Stimulated activated CD8-positive, alpha-beta memory T cell treated with anti-CD3 and anti-CD28 coated beads, Interleukin-7, amount 100 ng/mL, for 24 hours (primary cell): ENCODE measurements around the gene C1QTNF3.
"Not testable (repeated sequence)": the region's sequence is repeated elsewhere in the genome, so short reads cannot be mapped to it uniquely, and the experiment has no call there.

ENCODE experiments used
- DNase-seq: peaks from one replicate; pipeline ENCODE4 v3.0.0-alpha.2; 2020; ENCODE audit warnings: low read depth

Gene C1QTNF3

DNA sequence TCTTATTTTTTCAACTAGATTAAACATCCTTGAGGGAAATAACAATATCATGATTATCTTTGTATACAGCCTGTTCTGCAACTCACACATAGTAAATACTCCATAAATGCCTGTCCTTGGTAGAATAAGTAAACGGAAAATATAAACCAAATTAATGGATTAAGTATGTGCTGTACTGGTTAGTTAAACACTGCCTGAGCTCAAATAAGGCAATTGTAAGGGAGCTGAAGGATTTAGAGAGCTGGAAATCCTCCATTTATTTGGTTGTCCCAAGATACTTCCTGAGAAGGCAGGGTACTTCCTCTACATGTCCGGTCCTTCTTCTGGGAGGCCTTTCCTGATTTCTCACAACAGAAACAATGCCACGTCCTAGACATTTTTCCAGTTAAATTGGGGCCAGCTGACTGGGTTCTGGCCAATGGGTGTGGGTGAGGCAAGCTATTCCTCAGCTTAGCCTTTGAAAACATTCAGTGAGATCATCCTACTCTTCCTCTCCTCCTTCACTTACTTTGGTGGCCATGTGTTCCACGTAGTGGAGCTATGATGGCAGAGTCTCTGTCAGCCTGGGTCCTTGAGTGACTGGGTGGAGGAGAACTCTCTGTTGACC lies 8.5 kb upstream of the C1QTNF3 start:
- DNase-seq: no peak

GRCh38 chr5:34047774-34048572 lies 5.0 kb upstream of the C1QTNF3 start:
- no peak for DNase-seq

DNA sequence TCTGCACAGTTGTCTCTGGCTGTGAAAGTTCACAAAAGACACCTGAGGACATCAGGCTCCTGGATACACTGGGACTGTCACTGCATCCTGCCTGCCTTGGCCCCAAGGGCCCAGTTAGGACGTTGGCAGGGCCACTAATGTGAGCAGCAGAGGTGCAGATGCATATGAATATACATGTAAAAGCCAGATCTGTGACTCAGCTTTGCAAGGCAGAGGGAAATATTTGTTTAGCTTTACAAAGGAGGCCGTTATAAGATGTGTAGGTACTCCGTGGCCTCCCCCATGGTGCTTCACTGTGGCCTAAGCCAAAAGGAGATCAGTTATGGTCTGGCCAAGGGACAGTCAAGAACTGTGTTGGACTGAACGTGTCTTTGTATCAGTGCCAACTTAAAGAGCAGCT lies 4.1 kb upstream of the C1QTNF3 start:
- no peak for DNase-seq

GRCh38 chr5:34045996-34046395 lies 3.0 kb upstream of the C1QTNF3 start:
- no peak for DNase-seq

DNA sequence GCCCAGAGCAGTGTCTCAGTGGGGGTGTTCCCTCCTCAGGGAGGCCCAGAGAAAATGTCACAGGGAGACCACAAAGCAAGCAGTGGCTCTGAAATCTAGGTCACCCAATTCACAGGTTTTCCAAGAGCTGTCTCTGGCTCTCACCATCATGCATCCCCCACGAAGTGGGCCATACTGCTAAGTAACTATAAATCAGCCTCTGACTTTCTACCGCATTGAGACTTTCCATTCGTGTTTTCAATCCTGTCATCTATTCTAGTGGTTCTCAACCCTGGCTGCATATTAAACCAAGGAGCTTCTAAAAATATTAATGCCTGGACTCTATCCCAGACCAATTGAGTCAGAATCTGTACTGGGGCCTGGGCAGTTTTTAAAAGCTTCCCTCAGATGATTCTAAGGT lies 2.0 kb upstream of the C1QTNF3 start:
- DNase-seq: no peak

- DNase-seq: no peak
Observed at GRCh38 chr5:34042321-34042720, 692 bp downstream of the C1QTNF3 start.

GRCh38 chr5:34041247-34041972 lies 1.6 kb downstream of the C1QTNF3 start:
- no peak for DNase-seq

DNA sequence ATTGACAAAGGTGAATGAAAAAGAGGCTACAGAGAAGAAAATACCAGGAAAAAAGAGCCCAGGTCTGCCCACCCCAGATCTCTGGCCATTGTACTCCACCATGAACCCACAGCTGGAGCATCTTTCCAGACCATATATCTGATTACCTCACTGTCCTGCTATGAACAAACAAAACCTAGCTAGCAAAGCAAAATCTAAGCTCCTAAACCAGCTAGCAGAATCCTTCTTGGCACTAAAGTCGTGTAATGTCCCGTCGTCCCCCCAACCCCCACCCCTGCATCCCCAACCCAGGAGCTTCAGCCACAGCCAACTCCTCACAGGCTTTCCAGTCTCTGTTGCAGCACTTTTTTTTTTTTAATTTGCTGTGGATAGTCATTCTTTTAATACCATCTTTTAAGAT lies 2.5 kb downstream of the C1QTNF3 start:
- no peak for DNase-seq

DNA sequence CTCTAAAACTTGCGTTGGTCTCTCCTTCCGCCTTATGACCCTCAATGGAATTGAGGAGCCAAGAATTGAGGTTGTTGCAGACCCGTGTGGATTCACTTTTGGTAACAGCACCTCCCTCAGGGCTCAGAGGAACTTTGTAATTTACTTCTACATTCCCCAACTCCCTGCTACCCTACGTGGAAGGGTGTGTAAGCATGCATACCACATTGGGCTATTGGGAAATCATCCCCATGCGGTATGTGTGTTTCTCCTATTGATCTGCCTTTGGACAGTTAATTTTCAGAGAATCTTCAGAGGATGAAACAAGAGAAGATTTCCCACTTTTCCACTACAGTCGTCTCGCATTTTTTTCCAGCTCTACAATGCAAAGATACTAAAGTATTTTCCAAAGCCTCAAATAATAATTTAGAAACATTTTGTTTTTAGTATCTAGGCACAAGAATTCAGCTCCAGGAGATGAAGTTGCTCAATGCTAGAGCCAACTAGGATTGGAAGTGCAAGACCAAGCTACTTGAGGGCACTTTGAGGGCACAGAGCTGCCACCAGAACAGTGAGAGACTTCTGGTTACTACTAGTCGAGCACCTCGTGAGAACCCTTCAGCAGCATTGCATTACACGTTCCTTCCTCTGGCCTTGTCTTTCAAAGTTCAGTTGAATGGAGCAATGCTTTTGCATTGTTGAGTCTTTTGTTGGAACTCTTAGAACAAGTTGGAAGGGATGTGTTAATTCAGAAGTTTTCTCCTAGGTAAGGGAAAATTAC lies 3.4 kb downstream of the C1QTNF3 start:
- DNase-seq: no peak

- DNase-seq: no peak
Observed at GRCh38 chr5:34038838-34039237, 4.2 kb downstream of the C1QTNF3 start.

DNA sequence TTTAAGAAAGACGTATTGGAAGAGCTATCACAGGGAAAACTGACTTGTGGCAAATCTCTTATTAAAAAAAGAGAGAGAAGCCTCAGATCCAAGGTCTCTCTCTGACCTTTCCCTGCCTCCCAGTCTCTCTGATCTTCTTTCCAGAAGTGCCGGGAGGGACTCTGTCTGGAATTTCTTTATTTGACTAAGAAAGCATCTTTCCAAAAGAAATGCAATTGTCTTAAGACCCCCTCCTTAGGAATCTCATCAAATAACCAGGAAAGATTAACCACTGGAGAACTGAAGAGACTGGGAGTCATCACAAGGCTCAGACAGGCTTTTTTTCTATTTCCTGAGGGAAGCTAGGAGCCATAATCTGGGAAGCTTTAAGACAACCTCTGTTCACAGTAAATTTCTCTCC lies 4.6 kb downstream of the C1QTNF3 start:
- no peak for DNase-seq

- DNase-seq: no peak
Observed at GRCh38 chr5:34037726-34038125, 5.3 kb downstream of the C1QTNF3 start.

DNA sequence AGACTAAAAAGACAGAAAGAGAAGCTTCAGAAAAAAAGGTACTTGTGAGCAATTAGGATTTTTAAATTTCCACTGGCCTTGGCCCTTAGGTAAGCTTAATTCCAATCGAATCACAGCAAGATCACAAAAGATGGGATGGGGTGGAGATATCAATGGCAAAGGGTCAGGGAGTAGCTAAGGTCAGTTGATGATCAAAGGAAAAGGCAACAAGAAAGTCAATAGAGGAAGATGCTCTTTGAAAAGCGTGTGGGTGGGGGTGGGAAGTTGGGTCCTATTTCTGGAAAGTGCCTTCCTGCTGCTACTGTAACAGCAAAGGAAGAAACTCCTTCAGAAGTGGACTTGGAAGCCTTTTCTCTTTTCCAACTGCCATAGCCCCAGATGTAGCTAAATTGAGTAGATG lies 7.3 kb downstream of the C1QTNF3 start:
- DNase-seq: no peak

DNA sequence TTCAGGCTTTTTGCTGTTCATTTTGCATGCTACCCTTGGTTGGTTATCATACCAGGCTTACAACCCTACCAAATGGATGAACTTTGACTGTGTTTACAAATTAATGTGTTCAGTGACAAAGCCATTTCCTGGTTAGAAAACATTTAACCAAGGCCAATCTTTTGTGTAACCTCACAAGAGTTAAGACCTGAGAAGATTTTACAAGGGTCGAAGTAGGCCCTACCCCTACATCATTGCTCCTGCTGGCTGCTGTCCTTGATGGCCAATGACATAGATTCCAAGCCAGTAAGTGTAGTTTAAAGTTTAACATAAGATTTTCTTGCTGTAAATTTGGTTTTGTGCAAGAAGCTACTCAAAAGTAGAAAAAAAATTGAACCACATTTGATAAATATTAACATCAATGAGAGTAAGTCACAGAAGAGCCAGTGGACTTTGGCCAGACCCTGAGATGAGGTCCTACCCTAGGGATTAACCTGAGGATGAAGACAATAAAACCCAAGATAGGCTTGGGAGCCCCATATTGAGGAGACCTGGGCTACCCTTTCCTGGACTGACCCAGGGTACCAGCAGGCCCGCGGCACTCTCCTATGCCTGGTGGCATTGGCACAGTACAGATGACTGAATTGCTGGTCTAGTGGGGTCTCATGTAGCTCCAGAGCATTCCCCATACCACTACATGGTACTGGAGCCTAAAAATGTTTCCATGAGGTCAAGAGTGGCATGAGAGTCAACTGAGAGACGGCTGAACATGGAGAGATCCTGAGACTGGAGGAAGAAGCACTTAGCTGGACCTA lies 8.3 kb downstream of the C1QTNF3 start:
- no peak for DNase-seq

DNA sequence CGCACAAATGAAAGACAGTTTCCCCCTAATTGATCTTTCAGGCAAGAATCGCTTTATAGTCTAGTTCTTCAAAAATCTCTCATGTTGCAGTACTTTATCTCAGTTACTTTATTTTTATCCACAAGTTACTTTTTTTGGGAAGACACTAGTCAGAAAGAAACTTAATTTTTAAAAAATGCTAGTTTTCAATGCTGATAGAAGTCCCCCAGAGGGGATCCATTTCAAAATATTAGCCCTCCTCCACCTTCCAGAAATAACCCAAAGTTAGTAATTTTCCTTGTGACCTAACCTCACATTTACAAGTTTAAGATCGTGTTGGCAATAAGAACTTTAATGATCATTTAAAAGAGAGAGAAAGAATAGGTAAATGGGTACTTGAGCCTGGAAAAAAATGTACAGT lies 11.0 kb downstream of the C1QTNF3 start:
- no peak for DNase-seq

- no peak for DNase-seq
Observed at GRCh38 chr5:34031117-34031516, 11.9 kb downstream of the C1QTNF3 start.

DNA sequence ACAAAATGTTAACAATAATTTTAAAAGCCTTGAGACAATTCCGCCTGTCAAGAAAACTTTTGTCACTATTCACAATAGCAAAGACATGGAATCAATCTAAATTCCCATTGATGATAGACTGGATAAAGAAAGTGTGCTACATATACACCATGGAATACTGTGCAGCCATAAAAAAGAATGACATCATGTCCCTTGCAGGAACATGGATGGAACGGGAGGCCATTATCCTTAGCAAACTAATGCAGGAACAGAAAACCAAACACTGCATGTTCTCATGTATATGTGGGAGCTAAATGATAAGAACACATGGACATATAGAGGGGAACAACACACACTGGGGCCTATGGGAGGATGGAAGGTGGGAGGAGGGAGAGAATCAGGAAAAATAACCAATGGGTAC lies 12.4 kb downstream of the C1QTNF3 start:
- DNase-seq: not testable (repeated sequence)

DNA sequence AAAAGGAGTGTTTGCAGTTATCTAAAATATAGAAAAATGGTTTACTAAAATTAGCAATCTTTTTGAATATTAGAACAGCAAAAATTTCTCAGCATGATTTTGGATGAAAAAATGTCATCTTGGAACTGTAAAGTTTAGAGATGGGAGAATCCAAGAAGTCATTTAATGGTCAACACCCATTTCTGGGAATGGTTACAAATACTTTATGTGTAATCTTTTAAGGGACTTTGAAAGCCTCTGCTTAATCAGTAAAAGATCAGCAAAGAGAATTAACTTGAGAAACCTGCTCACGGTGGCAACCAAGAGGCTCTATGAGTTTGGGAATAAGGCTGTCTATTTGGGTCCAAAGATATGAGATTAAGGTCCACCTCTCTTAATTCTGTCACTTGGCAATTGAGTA lies 13.0 kb downstream of the C1QTNF3 start:
- DNase-seq: no peak

DNA sequence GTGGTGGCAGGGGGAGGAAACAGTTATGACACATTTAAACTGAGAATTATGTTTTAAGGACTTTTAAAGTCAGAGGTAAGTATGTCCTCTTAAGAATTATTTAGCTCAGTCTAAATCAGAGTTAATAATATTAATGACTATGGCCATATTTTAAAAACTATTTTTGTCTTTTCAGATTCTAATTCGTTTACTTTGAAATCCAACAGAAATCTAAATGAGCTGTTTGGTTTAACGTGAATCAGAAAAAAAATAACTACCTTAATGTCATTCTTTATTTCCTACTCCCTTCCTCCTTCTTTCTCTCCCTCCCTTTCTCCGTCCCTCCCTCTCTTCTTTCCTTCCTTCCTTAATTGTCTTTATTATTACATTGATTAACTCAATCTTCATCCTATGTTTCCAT lies 14.7 kb downstream of the C1QTNF3 start:
- no peak for DNase-seq

DNA sequence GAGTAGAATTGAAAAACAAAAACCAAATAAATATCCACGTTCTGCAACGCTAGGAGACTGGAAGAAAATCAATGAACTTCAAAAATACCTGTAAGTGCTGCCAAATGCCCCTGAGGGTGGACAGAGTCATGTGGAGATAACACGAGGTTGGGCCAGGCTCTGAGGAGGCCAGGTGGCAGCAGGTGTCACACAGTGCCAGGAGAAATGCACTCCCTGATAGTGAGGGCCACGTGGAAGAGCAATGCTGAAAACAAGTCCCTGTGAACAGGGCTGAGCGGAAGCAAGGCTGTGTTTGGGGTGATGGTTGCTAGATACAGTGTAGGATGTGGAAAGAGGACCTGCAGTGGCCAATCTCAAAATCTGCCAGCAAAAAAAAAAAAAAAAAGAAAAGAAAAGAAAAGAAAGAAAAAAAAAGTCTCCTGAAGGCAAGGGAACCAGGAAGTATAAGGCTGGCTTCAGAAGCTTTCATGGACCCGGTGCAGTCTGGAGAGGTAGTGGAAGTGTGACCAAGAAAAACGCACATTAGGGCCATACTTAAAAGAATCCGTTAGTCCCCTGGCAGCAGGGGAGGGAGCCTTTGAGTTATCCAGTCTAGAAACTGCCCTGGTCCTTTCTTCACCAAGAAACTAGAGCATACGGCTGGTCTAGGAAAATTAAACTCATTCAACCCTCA lies 16.8 kb downstream of the C1QTNF3 start:
- no peak for DNase-seq

GRCh38 chr5:34022121-34022705 lies 20.8 kb downstream of the C1QTNF3 start:
- no peak for DNase-seq
